GM19463 (cell line): ENCODE data around the gene MDM4.
A peak's percentile ranks its signal among the peaks of the same experiment; 100 is the strongest.
"Not testable (repeated sequence)": the region's sequence is repeated elsewhere in the genome, so short reads cannot be mapped to it uniquely, and the experiment has no call there.

Experiments
- ATAC-seq: cut with Tn5 transposase; IDR thresholded peaks from one replicate; pipeline ENCODE4 v1.9.1; 2021; ENCODE audit warnings: mild to moderate bottlenecking, moderate library complexity; ENCODE audit not compliant: unreplicated experiment

Gene MDM4, protein sequence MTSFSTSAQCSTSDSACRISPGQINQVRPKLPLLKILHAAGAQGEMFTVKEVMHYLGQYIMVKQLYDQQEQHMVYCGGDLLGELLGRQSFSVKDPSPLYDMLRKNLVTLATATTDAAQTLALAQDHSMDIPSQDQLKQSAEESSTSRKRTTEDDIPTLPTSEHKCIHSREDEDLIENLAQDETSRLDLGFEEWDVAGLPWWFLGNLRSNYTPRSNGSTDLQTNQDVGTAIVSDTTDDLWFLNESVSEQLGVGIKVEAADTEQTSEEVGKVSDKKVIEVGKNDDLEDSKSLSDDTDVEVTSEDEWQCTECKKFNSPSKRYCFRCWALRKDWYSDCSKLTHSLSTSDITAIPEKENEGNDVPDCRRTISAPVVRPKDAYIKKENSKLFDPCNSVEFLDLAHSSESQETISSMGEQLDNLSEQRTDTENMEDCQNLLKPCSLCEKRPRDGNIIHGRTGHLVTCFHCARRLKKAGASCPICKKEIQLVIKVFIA

DNA sequence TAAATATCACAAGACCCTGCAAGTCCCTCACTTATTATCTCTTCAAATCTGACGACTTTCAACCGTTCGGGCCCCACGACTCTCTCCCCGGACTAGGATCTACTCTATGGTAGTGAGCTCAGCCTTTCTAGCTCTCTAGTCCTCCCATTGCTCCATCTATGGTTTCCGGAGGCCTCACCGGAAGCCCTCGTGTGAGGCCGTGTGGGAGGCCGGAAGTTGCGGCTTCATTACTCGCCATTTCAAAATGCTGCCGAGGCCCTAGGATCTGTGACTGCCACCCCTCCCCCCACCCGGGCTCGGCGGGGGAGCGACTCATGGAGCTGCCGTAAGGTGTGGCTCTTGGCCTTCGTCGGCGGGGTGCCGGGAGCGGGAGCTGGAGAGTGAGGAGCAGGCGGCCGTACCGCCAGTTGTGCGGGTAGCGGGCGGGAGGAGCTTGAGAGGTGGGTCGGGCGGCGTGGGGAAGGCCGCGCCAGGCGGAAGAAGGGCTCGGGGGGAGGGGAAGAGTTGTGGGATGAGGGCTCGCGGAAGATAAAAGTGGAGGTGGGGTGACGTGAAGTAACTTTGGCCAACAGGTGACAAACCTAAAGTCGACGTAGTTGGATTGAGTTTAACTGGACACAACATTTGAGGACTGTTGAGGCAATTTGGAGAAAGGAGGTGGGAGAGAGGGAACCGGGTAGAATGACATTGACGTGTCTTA, at the start of gene MDM4:
Gene MDM4, plus strand, starts transcription at position 227 of the 700 bp plus-strand sequence. CDS start 9,113 bp downstream, outside the sequence.
- peak; percentile 87 for ATAC-seq

DNA sequence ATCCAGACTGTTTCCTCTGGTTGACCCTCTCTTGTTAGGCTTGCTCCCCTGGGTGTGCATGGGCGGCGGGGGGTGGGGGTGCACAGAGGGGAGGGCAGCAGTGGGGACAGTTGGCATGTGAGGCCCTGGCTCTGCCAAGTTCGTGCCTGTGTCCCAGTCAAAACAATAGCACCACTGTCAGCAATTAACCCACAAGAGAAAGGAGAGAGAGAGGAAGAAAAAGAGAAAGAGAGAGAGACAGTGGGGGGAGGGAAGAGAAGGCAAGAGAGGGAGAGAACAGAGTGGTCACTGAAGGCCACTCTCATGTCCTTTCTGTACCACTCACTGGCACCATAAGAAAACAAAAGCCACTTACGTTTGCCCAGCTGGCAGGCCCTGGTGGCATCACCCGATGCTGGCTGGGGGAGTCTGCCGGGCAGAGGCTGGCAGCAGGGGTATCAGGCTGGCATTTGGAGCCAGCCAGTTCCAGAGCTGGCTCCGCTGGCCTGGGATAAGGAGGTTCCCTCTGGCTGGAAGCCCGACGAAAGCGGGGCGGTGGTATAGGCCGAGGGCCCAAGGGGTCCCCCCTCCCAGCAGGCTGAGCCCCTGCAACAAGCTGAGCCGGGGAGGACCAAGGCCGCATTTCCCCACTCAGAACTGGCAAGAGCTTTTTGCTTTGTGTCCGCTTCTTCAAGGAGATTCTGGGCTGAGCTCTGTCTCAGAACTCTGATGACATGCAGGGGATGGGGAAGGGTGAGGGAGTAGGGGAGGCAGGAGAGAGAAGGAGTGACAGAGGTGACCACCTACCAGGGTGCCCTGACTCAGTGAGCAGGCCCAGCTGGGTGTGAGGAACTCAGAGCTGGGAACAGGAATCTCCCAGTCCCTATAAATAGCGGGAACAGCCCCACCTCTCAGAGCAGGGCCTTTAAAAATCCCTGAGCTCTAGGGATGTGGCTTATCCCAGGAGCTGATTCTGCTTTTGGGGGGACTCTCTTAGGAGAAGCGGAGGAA, 49.5 kb upstream of the MDM4 start:
- ATAC-seq, result no peak

DNA sequence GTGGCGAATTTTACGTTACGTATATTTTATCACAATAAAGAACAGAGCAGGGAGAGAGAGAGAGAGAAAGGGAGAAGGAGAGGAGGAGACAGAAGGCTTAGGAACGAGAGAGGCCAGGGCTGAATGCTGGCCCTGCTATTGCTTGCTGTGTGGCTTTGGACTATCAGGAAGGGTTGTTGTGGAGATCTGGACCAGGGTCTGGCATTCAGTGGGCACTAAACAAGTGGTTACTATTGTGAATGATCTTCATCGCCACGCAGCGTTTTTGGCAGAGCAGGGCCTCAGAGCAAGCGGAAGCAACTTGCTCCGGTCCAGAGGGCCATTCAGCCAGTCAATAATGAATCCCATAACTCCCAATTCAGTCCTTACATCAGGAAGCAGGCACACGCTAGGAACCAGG, 48.0 kb upstream of the MDM4 start:
- no peak for ATAC-seq

DNA sequence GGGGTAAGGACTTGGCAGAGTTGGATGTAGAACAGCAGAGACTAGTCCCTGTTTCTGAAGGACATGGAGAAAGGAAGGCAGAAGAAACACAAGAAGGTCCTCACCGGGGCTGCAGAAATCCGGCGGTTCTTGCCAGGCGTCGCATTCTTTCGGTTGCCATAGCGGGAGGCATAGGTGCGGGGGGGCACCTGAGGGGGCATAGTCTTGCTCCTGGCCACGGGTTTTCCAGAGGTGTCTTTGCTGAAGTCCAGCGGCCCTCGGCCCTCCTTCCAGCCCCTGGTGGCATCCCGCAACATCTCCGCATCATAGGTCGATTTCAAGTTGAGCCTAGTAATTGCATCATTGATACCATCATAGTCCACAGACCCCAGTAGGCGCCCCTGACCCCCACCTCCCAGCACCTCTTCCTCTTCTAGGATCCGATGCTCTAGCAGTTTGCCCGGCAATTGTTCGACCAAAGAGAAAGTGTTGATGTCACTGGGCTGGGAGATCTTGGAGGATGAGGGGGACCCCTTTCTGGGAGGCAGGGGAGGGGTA, 47.4 kb upstream of the MDM4 start:
- ATAC-seq, result no peak

DNA sequence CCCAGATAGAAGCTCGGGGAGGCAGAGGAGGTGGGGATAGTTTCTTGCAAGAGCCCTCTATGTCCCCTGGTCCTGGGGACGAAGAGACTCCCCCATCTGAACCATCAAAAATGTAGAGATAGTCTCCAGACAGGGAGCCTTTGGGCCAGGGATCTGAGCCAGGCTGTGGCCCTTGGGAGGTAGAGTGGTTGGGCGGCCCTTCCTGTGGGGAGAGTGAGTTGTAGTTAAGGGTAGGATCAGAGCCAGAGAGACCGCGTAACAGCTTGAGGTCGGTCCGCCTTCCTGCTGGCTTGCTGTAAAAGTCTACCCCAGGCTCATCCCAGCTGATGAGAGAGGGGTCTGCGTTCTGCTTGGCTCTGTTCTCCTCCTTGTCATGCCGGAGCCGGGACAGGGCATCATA, 46.9 kb upstream of the MDM4 start:
- ATAC-seq, result no peak

DNA sequence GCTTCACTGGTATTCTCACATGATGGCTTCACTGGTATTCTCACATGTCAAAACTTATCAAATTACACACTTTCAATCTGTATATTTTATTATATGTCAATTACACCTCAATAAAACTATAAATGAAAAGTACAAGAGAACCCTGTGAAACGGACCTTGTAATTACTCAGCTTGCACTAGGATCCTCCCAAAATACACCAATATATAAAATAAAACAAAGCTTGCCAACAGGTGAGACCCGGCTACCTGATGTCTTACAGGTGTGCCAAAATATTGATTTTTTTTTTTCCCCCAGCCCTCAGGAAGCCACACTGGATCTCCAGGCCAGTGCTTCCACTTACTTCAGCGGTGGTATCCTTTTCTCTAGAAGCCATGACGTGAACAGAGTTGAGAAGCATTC, 44.5 kb upstream of the MDM4 start:
- no peak for ATAC-seq

DNA sequence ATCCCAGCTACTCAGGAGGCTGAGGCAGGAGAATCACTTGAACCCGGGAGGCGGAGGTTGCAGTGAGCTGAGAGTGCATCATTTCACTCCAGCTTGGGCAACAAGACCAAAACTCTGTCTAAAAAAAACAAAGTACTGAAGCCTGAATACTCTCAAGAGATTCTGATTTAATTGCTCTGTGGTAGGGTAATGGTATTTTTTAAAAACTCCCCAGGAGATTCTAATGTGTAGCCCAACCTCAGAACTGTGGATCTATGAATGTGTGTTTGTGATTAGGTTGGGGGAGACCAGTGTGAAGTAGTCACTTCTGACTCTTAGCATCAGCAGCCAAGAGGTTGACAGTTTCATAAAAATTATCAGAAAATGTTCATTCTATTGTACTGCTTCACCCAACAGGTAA, 43.5 kb upstream of the MDM4 start:
- ATAC-seq, result no peak

DNA sequence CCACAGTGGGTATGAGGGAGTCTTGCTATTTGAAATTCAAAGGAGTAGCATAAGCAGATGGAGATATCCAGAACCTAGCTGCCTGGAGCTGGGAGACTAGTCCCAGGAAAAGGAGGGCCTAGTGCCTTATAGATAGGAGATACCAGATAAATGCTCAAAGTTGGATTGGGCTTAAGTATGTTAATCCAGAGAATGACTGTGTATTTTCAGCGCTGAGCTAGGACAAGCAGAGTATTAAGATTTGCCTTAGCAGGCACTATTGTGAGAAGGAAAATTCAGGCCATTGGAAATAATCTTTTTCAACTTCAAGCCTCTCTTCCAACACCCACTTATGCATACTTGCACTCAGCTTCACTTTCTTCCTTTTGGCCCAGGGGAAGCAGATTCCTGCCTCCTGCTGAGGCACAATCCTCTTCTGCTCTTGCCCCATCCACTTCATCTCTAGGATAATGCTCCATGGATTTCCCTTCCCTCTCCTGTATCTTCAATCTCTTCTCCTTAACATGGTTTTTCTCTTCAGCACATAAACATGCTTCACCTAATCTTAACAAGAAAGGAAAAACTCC, 42.7 kb upstream of the MDM4 start:
- ATAC-seq, result no peak

DNA sequence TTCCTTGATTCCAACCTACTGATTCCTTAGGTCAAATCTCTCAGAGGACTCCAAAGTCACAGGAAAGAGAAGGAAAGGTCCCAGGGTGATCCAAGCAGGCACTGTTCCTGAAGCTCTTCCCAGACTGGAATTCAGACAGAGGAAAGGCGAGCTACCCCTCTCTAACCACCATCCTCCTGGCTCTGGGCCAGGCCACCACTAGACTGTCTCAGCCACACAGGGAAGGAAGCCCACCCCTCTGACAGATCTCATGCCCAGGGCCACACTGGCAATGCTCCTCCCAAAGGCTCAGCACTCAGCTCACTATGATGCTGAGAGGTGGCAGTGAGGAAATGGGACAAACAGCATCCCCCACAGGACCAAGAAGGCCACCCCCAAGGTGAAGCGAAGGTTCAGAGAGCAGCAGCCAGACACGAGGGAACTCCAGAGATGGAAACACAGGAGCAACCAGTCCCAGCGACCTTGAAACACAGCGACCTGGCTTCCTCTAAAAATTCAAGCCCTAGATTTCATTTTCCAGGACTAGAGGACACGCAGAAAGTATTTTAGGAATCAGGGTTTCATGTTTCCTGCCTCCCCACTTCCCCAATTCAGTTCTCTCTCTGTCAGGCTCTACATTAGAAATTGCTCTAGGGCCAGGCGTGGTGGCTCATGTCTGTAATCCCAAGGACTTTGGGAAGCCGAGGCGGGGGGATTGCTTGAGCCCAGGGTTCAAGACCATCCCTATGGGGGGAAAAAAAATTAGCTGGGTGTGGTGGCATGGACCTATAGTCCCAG, 40.4 kb upstream of the MDM4 start:
- no peak for ATAC-seq

DNA sequence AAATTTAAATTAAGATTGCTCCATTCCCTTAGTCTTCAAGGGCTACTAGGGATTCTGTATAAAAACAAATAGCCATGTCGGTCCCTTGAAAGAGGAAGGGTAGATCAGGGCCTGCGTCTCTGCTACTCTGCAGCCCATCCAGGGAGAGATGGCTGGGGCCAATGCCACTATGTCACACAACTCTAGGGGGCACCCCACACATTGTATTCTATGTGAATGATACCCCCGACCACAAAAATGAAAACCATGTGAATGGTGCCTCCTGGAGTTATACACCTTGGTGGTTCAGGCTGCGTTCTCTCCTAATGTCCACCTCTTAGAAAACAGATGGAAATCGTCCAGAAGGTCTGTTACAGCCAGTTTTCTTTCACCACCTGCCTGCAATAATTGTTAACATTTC, 39.6 kb upstream of the MDM4 start:
- no peak for ATAC-seq

DNA sequence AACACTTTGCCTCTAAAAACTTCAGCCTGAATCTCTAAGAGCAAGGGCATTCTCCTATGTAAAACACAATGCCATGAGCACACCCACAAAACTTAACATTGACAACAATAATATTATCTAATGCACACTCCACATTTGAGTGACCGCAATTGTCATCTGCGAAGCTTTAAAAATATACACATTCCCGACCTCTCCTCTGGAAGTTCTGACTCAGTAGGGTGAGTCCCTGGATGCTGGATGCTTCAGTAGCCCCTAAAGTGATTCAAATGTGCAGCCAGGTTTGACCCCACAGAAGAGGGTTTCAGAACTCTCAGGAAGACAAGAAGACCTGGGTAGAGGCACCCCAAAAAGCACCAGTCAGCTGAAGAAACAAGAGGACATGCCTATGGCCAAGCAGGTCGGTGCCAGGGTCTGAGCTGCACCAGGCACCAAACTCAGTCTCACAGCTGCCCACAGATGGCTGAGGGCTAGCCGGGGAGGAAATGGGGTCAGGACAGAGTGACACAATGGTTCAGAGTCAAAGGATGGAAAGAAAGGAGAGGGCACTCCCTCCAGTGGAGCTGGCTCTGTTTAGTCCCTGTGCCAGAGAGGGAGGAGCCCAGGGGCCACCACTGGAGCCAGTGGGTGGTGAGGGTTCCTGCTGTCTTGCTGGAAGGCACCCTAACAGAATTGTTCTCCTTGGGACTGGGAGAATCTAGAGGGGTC, 39.0 kb upstream of the MDM4 start:
- no peak for ATAC-seq

DNA sequence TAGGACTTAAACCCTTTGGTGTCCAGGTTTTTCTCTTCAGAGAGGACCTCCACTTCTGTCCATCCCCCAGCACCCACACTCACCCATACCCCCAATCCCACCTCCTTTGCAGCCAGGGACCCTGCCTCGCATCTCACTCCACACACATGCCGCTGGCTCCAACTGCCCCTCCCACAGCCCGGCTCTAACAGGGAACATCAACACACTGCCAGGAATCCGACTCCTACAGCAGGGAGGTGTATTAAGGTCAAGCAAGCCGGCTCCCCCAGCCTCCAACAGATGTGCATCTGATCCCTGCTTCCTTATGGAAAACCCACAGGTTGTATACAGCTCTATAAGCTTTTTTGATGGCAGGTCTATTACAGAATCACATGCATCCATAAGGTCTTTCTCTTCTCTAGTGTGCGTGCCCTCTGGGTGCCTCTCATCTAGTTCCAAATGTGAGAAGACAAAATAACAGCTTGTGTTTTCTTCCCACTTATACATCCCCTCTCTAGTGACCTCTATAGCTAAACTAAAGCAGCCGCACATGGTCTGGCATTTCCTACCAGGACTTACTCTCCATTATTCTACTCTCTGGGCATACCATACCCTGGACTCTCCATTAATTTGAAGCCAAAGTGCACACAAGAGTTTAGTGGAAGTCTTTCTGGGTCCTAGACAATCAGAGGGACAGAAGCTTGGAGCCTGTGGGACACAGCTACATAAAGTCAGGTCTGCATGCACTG, 37.9 kb upstream of the MDM4 start:
- ATAC-seq, result no peak

DNA sequence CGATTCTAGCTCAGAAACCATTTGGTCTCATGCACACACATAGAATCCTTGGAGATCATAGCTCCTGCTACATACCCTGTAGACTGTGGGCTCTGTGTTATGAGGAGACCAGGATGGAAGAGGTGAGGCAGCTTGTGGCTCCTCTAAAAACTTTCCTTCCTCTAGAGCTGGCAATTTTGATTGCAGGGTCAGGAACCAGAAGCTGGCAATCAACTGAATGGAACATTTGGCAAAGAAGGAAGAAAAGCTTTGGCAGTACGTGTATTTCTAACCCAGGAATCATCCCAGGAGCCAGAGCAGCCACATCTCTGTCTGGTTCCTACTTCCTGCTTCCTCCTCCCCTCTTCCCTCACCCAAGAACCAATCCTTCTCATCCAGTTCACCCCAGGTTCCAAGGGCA, 37.3 kb upstream of the MDM4 start:
- ATAC-seq, result no peak

DNA sequence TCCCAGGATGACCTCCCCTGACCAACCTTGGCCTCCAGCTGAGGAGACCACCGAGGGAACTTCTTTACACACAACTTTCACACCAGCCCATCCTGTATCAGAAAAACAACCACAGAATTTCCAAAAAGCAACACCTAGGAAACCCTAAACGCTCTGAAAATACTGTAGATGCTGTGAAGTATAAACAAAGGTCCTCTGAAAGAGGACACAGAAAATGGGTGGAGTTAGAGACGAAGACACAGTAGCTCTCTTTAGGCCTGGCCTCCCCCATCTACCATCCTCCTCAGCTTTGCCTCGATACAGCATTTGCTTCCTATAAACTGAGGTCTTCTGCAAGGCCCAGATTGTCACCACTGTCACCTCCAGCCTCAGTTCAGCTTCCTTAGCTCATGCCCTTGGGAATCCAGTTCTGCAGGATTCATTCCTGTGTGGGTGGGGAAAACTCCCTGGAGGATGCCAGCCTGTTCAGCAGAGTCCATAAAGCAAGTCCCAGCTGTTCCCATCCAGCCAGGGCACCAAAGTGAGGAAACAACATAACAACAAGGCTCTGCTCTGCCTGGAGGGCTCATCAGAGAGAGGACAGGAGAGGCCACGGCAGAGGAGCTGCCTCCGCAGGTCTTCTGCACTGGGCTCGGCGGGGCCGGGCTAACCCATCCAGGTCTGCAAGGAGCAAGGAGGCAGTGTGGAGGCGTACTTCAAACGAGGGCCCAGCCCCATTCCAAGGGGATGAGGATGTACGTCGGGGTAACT, 36.6 kb upstream of the MDM4 start:
- ATAC-seq, result no peak

DNA sequence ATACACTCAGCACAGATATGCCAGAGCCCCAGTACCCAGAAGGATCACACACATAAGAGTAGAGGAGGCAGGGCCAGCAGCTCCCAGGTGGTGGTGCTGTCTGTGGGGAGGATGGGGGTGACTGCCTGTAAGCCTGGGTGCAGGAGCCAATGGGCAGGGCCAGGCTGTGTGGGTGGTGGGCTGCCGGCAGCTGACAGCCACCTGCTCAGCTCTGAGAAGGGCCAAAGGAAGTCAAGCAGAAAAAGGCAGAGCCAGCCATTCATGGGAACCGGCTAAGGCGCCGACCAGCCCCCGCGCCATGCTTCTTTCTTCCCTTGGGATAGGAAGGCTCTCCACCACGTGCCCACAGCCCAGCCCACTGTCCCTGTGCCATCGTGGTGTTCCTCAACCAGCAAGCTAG, 35.7 kb upstream of the MDM4 start:
- peak; percentile 78 for ATAC-seq

DNA sequence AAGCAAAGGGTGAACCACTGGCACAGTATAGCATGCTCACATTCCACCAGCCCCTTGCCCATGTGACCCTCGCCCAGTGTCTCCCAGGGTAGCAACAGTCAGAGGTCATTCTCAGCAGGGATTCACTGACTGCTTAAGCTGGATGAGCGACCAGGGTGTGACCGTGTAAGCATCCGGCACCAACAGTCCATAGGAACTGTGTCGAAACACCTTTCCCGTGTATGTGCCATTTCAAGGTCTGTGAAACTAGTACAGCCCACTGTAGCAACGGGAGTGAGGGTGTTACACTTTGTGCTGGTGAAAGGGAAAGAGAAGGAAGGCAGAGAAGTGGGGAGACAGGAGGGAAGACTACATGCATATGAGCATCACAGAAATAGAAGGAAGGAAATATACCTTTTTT, 32.4 kb upstream of the MDM4 start:
- ATAC-seq, result no peak

DNA sequence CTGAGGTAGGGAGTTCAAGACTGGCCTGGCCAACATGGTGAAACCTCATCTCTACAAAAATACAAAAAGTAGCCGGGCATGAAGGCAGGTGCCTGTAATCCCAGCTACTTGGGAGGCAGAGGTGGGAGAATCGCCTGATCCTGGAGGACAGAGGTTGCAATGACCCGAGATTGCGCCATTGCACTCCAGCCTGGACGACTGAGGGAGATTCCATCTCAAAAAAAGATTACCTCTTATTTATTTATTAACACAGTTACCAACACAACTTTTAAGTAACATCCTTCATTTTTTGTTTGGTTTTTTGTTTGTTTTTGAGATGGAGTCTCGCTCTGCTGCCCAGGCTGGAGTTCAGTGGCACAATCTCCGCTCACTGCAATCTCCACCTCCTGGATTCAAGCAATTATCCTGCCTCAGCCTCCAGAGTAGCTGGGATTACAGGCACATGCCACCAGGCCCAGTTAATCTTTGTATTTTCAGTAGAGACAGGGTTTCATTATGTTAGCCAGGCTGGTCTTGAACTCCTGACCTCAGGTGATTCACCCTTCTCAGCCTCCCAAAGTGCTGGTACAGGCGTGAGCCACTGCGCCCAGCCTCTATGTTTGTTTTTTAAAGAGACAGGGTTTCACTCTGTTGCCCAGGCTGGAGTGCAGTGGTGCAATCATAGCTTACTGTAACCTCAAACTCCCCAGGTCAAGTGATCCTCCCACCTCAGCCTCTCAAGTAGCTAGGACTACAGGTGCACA, 29.5 kb upstream of the MDM4 start:
- not testable (repeated sequence) for ATAC-seq
